Endothelial cell of umbilical vein (primary cell): ENCODE results near the gene CFAP107. TPM values are rescaled to one million over a fixed set of nuclear protein-coding genes. Genes with fewer than 3 reads are reported as not detected.

Experiments used
- BruUV-seq: library from RNA; stranded (reverse); fragments of 400-500 nt; replicated peaks from 2 replicates; lab custom pipeline; 2021; lab: Mats Ljungman, UMichigan
- CTCF ChIA-PET: fragments of 300-600, 350-600 bp; sonication (Branson Sonifier 250); formaldehyde crosslinking; loops from one replicate; lab custom pipeline; 2021; ENCODE audit warnings: antibody characterized with exemption, inconsistent platforms; lab: Charles Lee
- POLR2A ChIA-PET: fragments of 300-600, 350-600 bp; sonication (Branson Sonifier 250); formaldehyde crosslinking; loops from one replicate; lab custom pipeline; 2021; ENCODE audit warnings: antibody characterized with exemption, inconsistent platforms; lab: Charles Lee
- DNase-seq: peaks from one replicate; pipeline ENCODE4 v3.0.0-alpha.2; 2011; ENCODE audit warnings: low read depth, low spot score
- FAIRE-seq: peaks from 2 replicates; lab custom pipeline; 2011; peaks lifted over from hg19 to GRCh38; lab: Jason Lieb, UNC
- H2AFZ ChIP-seq: 2 replicates; pipeline ENCODE4 v1.6.0; 2012; ENCODE audit warnings: low read depth, low read length, control low read depth, inconsistent platforms
- H3K27ac ChIP-seq: 2 replicates; pipeline ENCODE4 v1.5.1; 2011; ENCODE audit warnings: low read depth, mild to moderate bottlenecking, control low read depth, low read length, moderate library complexity; ENCODE audit not compliant: insufficient read depth
- H3K27me3 ChIP-seq, 2 experiments: 2 replicates each; pipeline versions ENCODE4 v1.6.0 to v1.6.1; 2011; ENCODE audit warnings: low read length in 2 of 2, mixed read lengths in 1 of 2; ENCODE audit not compliant: control insufficient read depth in 2 of 2, insufficient read depth in 2 of 2
- H3K36me3 ChIP-seq, 2 experiments: 2 replicates in 1 of 2; 3 replicates in 1 of 2; pipeline ENCODE4 v1.5.1; 2011; ENCODE audit warnings: low read length in 2 of 2, mild to moderate bottlenecking in 1 of 2, moderate library complexity in 1 of 2; ENCODE audit not compliant: control insufficient read depth in 2 of 2, insufficient read depth in 2 of 2; ENCODE audit errors: extremely low read depth in 1 of 2
- H3K4me1 ChIP-seq: 3 replicates; pipeline ENCODE4 v1.5.1; 2011; ENCODE audit warnings: mild to moderate bottlenecking, low read length; ENCODE audit not compliant: control insufficient read depth, insufficient read depth; ENCODE audit errors: extremely low read depth
- H3K4me2 ChIP-seq: 2 replicates; pipeline ENCODE4 v1.6.1; 2011; ENCODE audit warnings: low read length, control low read depth, mixed read lengths; ENCODE audit not compliant: insufficient read depth
- H3K4me3 ChIP-seq, 3 experiments: fragments of 200-600 bp in 1 of 3; sonication (generic), shearing (Covaris generic) in 1 of 3; replicated peaks in 1 of 3; 2 replicates each; pipeline ENCODE4 v1.5.1; 2011 to 2016; ENCODE audit warnings: control low read depth in 3 of 3, low read length in 3 of 3, mild to moderate bottlenecking in 2 of 3, inconsistent platforms in 1 of 3, low read depth in 1 of 3, moderate library complexity in 1 of 3; ENCODE audit not compliant: insufficient read depth in 1 of 3
- H3K79me2 ChIP-seq: 2 replicates; pipeline ENCODE4 v1.6.0; 2012; ENCODE audit warnings: low read length, inconsistent platforms; ENCODE audit not compliant: control insufficient read depth, insufficient read depth
- H3K9ac ChIP-seq: replicated peaks from 2 replicates; pipeline ENCODE3; 2011; ENCODE audit warnings: low read length, control low read depth; ENCODE audit not compliant: insufficient read depth; ENCODE audit errors: extremely low read depth
- H3K9me1 ChIP-seq: replicated peaks from 3 replicates; pipeline ENCODE4 v1.6.0; 2011; ENCODE audit warnings: mild to moderate bottlenecking, low read length; ENCODE audit not compliant: control insufficient read depth, insufficient read depth; ENCODE audit errors: extremely low read depth
- H3K9me3 ChIP-seq: replicated peaks from 2 replicates; pipeline ENCODE4 v1.5.1; 2012; ENCODE audit warnings: low read length, inconsistent platforms; ENCODE audit not compliant: control insufficient read depth, insufficient read depth
- H4K20me1 ChIP-seq: replicated peaks from 2 replicates; pipeline ENCODE3; 2011; ENCODE audit warnings: mild to moderate bottlenecking, low read length; ENCODE audit not compliant: control insufficient read depth, insufficient read depth; ENCODE audit errors: extremely low read depth
- CTCF ChIP-seq, 2 donors: IDR thresholded peaks; 1 replicate in 1 of 2; 2 replicates in 1 of 2; pipeline ENCODE4 v1.5.1; 2011; ENCODE audit warnings: low read length in 2 of 2, mild to moderate bottlenecking in 2 of 2, moderate library complexity in 2 of 2, control low read depth in 1 of 2, inconsistent platforms in 1 of 2, low read depth in 1 of 2; ENCODE audit not compliant: insufficient read depth in 1 of 2; ENCODE audit errors: extremely low read depth in 1 of 2
- EZH2 ChIP-seq: IDR thresholded peaks from 2 replicates; pipeline ENCODE4 v1.6.1; 2012; ENCODE audit warnings: borderline replicate concordance, low read depth, mild to moderate bottlenecking, moderate library complexity, low read length, inconsistent platforms; ENCODE audit not compliant: severe bottlenecking
- FOS ChIP-seq: IDR thresholded peaks from 2 replicates; pipeline ENCODE4 v1.6.1; 2011; ENCODE audit warnings: mild to moderate bottlenecking, low read length, moderate library complexity, borderline replicate concordance; ENCODE audit not compliant: insufficient read depth
- GATA2 ChIP-seq: IDR thresholded peaks from 2 replicates; pipeline ENCODE4 v1.7.0; 2011; ENCODE audit warnings: low read depth, mild to moderate bottlenecking, moderate library complexity, mixed read lengths, low read length; ENCODE audit not compliant: insufficient read length, insufficient read depth
- JUN ChIP-seq: IDR thresholded peaks from 2 replicates; pipeline ENCODE4 v1.6.1; 2011; ENCODE audit warnings: borderline replicate concordance, low read depth; ENCODE audit not compliant: insufficient read length, insufficient read depth
- MAX ChIP-seq: IDR thresholded peaks from 2 replicates; pipeline ENCODE4 v1.6.1; 2011; ENCODE audit not compliant: insufficient read depth, insufficient read length
- MYC ChIP-seq: IDR thresholded peaks from one replicate; pipeline ENCODE4 v1.6.1; 2011; ENCODE audit warnings: mild to moderate bottlenecking, low read depth, low read length
- POLR2A ChIP-seq: IDR thresholded peaks from 2 replicates; pipeline ENCODE4 v1.6.1; 2012; ENCODE audit warnings: low read depth, mild to moderate bottlenecking, control low read depth, low read length
- POLR2AphosphoS5 ChIP-seq: IDR thresholded peaks from 2 replicates; pipeline ENCODE4 v1.6.1; 2012; ENCODE audit warnings: low read depth, mild to moderate bottlenecking, control low read depth, low read length, moderate library complexity; ENCODE audit not compliant: insufficient read depth
- dilution Hi-C: fragments of 300-500 bp; cut with MboI; formaldehyde crosslinking; loops from one replicate; pipeline ENCODE4 v1.15.0; 2019; ENCODE audit warnings: low sequenced_read_pairs; ENCODE audit not compliant: extremely low pct_ligation_motif_present
- intact Hi-C: fragments of 100-400 bp; cut with micrococcal nuclease; formaldehyde crosslinking; loops from one replicate; pipeline ENCODE4 v1.10.0; 2022
- polyA plus RNA-seq, 4 experiments: library from polyadenylated mRNA; depleted of rRNA in 3 of 4; stranded (reverse) in 3 of 4; unstranded in 1 of 4; fragments of >200 nt; gene quantifications; 2 replicates each; pipeline versions ENCODE4 v1.2.1 to v1.2.3, GENCODE V29; 2011 to 2012; ENCODE audit warnings: missing spikeins in 1 of 4
- total RNA-seq: library from RNA; stranded (reverse); gene quantifications from 2 replicates; pipeline ENCODE4 v1.2.3, GENCODE V29; 2021

Gene CFAP107
- total and polyA plus RNA-seq, 2 donors (not counting 3 experiments of a cell fraction or from before 2014, with no cell fraction given), result not detected

GRCh38 chr1:12756768-12757413 lies 10.9 kb downstream of the CFAP107 start:
- intact Hi-C loops (no loop called here), dilution Hi-C loops (no loop called here)
- no peaks in the 10 kb centered on the region for H3K36me3 ChIP-seq
- no peak overlapping the region for H3K4me3 ChIP-seq
- no peak overlapping the region for H2AFZ ChIP-seq
- no peak overlapping the region for H3K27ac ChIP-seq
- CTCF ChIA-PET, result no interaction called here
- no peak overlapping the region for H3K9ac ChIP-seq
- H3K27me3 ChIP-seq, result no peaks in the 10 kb centered on the region
- H3K79me2 ChIP-seq, result no peaks in the 10 kb centered on the region
- FAIRE-seq, result no peak
- POLR2A ChIA-PET, result no interaction called here
- no peak for TF ChIP-seq GATA2
- no peak for TF ChIP-seq MAX
- no peak for TF ChIP-seq JUN
- TF ChIP-seq MYC, result no peak
- no peak for TF ChIP-seq POLR2A
- DNase-seq, result no peak
- no peaks in the 10 kb centered on the region for H4K20me1 ChIP-seq
- no peaks in the 10 kb centered on the region for H3K9me3 ChIP-seq
- no TSS peak for BruUV-seq
- no peaks in the 10 kb centered on the region for H3K4me1 ChIP-seq
- no peak overlapping the region for H3K4me2 ChIP-seq
- no peaks in the 10 kb centered on the region for H3K9me1 ChIP-seq

GRCh38 chr1:12757836-12758235 lies 11.8 kb downstream of the CFAP107 start:
- no peaks in the 10 kb centered on the region for H3K36me3 ChIP-seq
- H3K9me3 ChIP-seq, result no peaks in the 10 kb centered on the region
- no peaks in the 10 kb centered on the region for H3K79me2 ChIP-seq
- intact Hi-C loops, result no loop called here
- no peak overlapping the region for H3K4me2 ChIP-seq
- POLR2A ChIA-PET, result no interaction called here
- H4K20me1 ChIP-seq, result no peaks in the 10 kb centered on the region
- FAIRE-seq (no peak), DNase-seq (no peak)
- no peak overlapping the region for H3K9ac ChIP-seq
- no peak overlapping the region for H3K27ac ChIP-seq
- H3K27me3 ChIP-seq, result no peaks in the 10 kb centered on the region
- BruUV-seq, result no TSS peak
- no peaks in the 10 kb centered on the region for H3K9me1 ChIP-seq
- dilution Hi-C loops, result no loop called here
- CTCF ChIA-PET, result no interaction called here
- TF ChIP-seq POLR2AphosphoS5 (no peak), CTCF (IDR thresholded peaks at IDR 0.05; ENCODE audit: extremely low read depth in 1 of 2, insufficient read depth in 1 of 2, low read depth in 1 of 2, low read length in 2 of 2) (no peak), POLR2A (no peak), MYC (no peak), FOS (no peak), EZH2 (no peak), MAX (no peak), GATA2 (no peak), JUN (no peak)
- no peak overlapping the region for H2AFZ ChIP-seq
- no peak overlapping the region for H3K4me3 ChIP-seq
- no peaks in the 10 kb centered on the region for H3K4me1 ChIP-seq
